ENCODE results near the gene HMCES. TPM values are rescaled to one million over a fixed set of nuclear protein-coding genes. Genes with fewer than 3 reads are reported as not detected.
"Not testable (repeated sequence)": the region's sequence is repeated elsewhere in the genome, so short reads cannot be mapped to it uniquely, and the experiment has no call there.

HMCES gene
- total RNA-seq, 2 experiments from 2014 or later, result 58.4 to 61.5 TPM

- H3K4me1 Mint-ChIP-seq (ENCODE audit: low read depth), result peaks cover 5% of the 10 kb centered on the region
- DNase-seq, result no peak
- CTCF ChIA-PET, result no interaction called here
- intact Hi-C loops (cut with micrococcal nuclease), result no loop called here
- no peaks in the 10 kb centered on the region for H3K9me3 Mint-ChIP-seq
- H3K27me3 Mint-ChIP-seq, result peaks cover 17% of the 10 kb centered on the region
- no peak overlapping the region for H3K4me3 Mint-ChIP-seq
- POLR2A ChIA-PET, result no interaction called here
- H3K36me3 Mint-ChIP-seq, result no peaks in the 10 kb centered on the region
- no peak overlapping the region for H3K27ac Mint-ChIP-seq
These were observed 66.6 kb downstream of the HMCES start for GRCh38 chr3:129345281-129345680.

- no peaks in the 10 kb centered on the region for H3K9me3 Mint-ChIP-seq
- no peaks in the 10 kb centered on the region for H3K36me3 Mint-ChIP-seq
- H3K27ac Mint-ChIP-seq, result no peak overlapping the region
- intact Hi-C loops (cut with micrococcal nuclease), result no loop called here
- H3K4me3 Mint-ChIP-seq, result no peak overlapping the region
- ChIA-PET CTCF (no interaction called here), POLR2A (no interaction called here)
- H3K4me1 Mint-ChIP-seq (ENCODE audit: low read depth), result peaks cover 5% of the 10 kb centered on the region
- DNase-seq, result no peak
- H3K27me3 Mint-ChIP-seq, result peaks cover 17% of the 10 kb centered on the region
These were observed 67.3 kb downstream of the HMCES start for GRCh38 chr3:129345971-129346370.

- H3K36me3 Mint-ChIP-seq, result no peaks in the 10 kb centered on the region
- POLR2A ChIA-PET, result no interaction called here
- no peaks in the 10 kb centered on the region for H3K9me3 Mint-ChIP-seq
- no peak overlapping the region for H3K4me3 Mint-ChIP-seq
- no peak overlapping the region for H3K27ac Mint-ChIP-seq
- peaks cover 5% of the 10 kb centered on the region for H3K4me1 Mint-ChIP-seq (ENCODE audit: low read depth)
- intact Hi-C loops (cut with micrococcal nuclease), result no loop called here
- peaks cover 17% of the 10 kb centered on the region for H3K27me3 Mint-ChIP-seq
- CTCF ChIA-PET, result no interaction called here
- no peak for DNase-seq
These were observed 68.2 kb downstream of the HMCES start for GRCh38 chr3:129346695-129347457.

- H3K27me3 Mint-ChIP-seq, result peaks cover 16% of the 10 kb centered on the region
- CTCF ChIA-PET, result no interaction called here
- no peak for DNase-seq
- H3K27ac Mint-ChIP-seq, result no peak overlapping the region
- H3K36me3 Mint-ChIP-seq, result no peaks in the 10 kb centered on the region
- H3K9me3 Mint-ChIP-seq, result no peaks in the 10 kb centered on the region
- peaks cover 5% of the 10 kb centered on the region for H3K4me1 Mint-ChIP-seq (ENCODE audit: low read depth)
- POLR2A ChIA-PET, result no interaction called here
- no peak overlapping the region for H3K4me3 Mint-ChIP-seq
- intact Hi-C loops (cut with micrococcal nuclease), result no loop called here
These were observed 68.8 kb downstream of the HMCES start for GRCh38 chr3:129347458-129347845.

DNA sequence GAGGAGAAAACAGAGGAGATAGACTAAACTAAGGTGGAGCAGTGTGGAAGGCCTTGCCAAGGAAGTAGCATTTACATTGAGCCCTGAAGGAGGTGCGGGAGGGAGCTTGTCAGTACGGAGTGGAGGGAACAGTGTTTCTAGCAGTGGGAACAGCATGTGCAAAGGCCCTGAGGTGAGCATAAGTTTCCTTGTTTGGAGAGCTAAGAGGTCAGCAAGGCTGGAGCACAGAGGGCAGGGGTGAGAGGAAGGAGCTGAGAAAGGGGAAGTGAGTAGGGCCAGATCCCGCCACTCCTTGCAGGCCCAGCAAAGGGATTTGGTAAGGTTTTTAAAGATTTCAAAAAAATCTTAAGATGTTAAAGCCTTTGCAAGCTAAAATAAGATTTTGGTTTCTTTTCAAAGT is 70.1 kb downstream of the HMCES start:
- CTCF ChIA-PET, result no interaction called here
- intact Hi-C loops (cut with micrococcal nuclease), result no loop called here
- Mint-ChIP-seq H3K36me3 (no peaks in the 10 kb centered on the region), H3K9me3 (no peaks in the 10 kb centered on the region), H3K27ac (no peak overlapping the region), H3K27me3 (peaks cover 11% of the 10 kb centered on the region), H3K4me3 (no peak overlapping the region), H3K4me1 (ENCODE audit: low read depth) (peaks cover under 1% of the 10 kb centered on the region)
- POLR2A ChIA-PET, result no interaction called here
- DNase-seq, result no peak

GRCh38 chr3:129349169-129349568 is 70.5 kb downstream of the HMCES start:
- H3K36me3 Mint-ChIP-seq; H3K27ac Mint-ChIP-seq; H3K4me3 Mint-ChIP-seq; H3K9me3 Mint-ChIP-seq; DNase-seq; POLR2A ChIA-PET; CTCF ChIA-PET; intact Hi-C loops (cut with micrococcal nuclease); H3K4me1 Mint-ChIP-seq (ENCODE audit: low read depth): not testable (repeated sequence)
- peaks cover 10% of the 10 kb centered on the region for H3K27me3 Mint-ChIP-seq

- no peaks in the 10 kb centered on the region for H3K4me1 Mint-ChIP-seq (ENCODE audit: low read depth)
- no peak overlapping the region for H3K27ac Mint-ChIP-seq
- no peaks in the 10 kb centered on the region for H3K36me3 Mint-ChIP-seq
- peaks cover 9% of the 10 kb centered on the region for H3K27me3 Mint-ChIP-seq
- ChIA-PET CTCF (no interaction called here), POLR2A (no interaction called here)
- intact Hi-C loops (cut with micrococcal nuclease), result no loop called here
- no peak overlapping the region for H3K4me3 Mint-ChIP-seq
- DNase-seq, result no peak
- H3K9me3 Mint-ChIP-seq, result no peaks in the 10 kb centered on the region
These were observed 71.1 kb downstream of the HMCES start for GRCh38 chr3:129349791-129350190.

GRCh38 chr3:129352045-129352444 is 73.4 kb downstream of the HMCES start:
- ChIA-PET CTCF (interaction anchor here (1.2 kb wide), 1 partner anchor 299 kb away, joined by 3 read pairs; no protein-coding TSS in a partner anchor), POLR2A (no interaction called here)
- no peak overlapping the region for H3K27ac Mint-ChIP-seq
- H3K9me3 Mint-ChIP-seq, result no peaks in the 10 kb centered on the region
- intact Hi-C loops (cut with micrococcal nuclease), result no loop called here
- H3K36me3 Mint-ChIP-seq, result no peaks in the 10 kb centered on the region
- no peaks in the 10 kb centered on the region for H3K27me3 Mint-ChIP-seq
- no peaks in the 10 kb centered on the region for H3K4me1 Mint-ChIP-seq (ENCODE audit: low read depth)
- H3K4me3 Mint-ChIP-seq, result no peak overlapping the region
- DNase-seq, result no peak

DNA sequence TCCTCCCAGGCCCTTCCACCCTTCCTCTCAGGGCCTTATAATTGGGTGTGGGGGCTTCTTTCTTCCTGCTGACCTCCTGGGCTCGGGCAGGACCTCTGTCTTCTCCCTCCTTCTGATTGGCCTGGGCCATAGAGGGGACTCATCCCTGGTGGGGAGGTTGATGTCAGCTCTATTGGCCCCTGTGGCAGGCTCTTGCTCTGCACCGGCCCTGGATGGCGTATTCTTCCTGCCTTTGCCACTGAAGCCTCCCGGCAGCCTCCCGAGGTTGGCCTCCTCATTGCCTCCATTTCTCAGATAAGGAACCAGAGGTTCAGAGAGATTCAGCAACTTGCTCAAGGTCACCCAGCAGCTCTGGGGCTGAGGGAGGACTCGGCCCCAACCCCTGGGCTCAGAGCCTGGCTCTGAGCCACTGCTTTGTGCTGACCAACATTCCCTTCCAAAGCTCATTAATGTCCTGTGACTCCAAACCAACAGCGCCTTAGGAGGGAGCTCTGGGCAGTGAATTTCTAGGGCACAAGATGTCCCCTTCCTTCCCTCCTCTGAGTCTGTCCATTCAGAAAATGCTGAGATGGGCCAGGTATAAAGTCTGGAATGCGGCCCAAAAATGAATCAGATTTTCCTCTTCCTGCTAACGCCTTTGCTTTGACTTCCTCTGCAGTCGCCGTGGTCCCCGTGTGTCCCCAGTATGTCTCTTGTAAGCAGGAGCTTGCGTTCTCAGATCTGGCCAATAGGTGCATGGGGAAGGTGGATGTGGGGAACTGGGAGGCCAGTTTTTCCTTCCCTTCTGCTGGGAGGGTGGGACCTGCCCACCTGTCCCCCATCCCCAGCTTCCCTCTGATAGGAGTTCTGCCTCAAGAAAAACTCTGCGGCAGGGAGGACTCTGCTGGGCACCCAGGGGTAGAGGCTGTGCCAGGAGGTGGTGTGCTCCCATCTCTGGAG is 74.2 kb downstream of the HMCES start:
- H3K4me1 Mint-ChIP-seq (ENCODE audit: low read depth), result no peaks in the 10 kb centered on the region
- no peak for DNase-seq
- intact Hi-C loops (cut with micrococcal nuclease), result no loop called here
- H3K27me3 Mint-ChIP-seq, result no peaks in the 10 kb centered on the region
- no peaks in the 10 kb centered on the region for H3K9me3 Mint-ChIP-seq
- POLR2A ChIA-PET, result interaction anchor here (0.6 kb wide), 1 partner anchor 1007 kb away, joined by 3 read pairs; no protein-coding TSS in a partner anchor
- CTCF ChIA-PET, result interaction anchor here (1.2 to 1.4 kb wide), 2 partner anchors 9 to 300 kb away, joined by 3 to 4 read pairs; no protein-coding TSS in a partner anchor
- no peak overlapping the region for H3K4me3 Mint-ChIP-seq
- no peaks in the 10 kb centered on the region for H3K36me3 Mint-ChIP-seq
- no peak overlapping the region for H3K27ac Mint-ChIP-seq

DNA sequence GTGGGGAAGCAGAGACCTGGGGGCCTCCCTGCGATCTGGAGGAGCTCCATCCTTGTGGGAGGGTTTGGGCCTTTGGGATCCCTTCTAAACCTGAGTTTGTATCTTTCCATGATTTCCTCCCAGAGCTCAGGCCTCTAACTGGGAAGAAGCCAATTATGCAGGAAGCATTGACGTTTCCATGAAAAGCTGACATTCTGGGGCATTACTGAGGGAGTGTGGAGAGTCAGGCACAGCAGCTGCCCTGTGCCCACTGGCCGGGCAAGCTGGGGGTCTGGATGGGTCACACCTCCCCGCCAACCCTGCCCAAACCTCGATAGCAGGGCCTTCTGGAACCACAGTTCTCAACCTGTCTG is 74.9 kb downstream of the HMCES start:
- no peaks in the 10 kb centered on the region for H3K27me3 Mint-ChIP-seq
- H3K36me3 Mint-ChIP-seq, result no peaks in the 10 kb centered on the region
- intact Hi-C loops (cut with micrococcal nuclease), result no loop called here
- no peak overlapping the region for H3K4me3 Mint-ChIP-seq
- no peaks in the 10 kb centered on the region for H3K4me1 Mint-ChIP-seq (ENCODE audit: low read depth)
- H3K27ac Mint-ChIP-seq, result no peak overlapping the region
- ChIA-PET CTCF (interaction anchor here (1.4 kb wide), 1 partner anchor 10 kb away, joined by 4 read pairs; no protein-coding TSS in a partner anchor), POLR2A (no interaction called here)
- H3K9me3 Mint-ChIP-seq, result no peaks in the 10 kb centered on the region
- no peak for DNase-seq
